Dedifferentiated amniotic fluid mesenchymal stem cell (primary cell): ENCODE measurements around the gene PRAC2.
"Not testable (repeated sequence)": the region's sequence is repeated elsewhere in the genome, so short reads cannot be mapped to it uniquely, and the experiment has no call there.

Source experiments
- DNase-seq: peaks from one replicate; pipeline ENCODE4 v3.0.0-alpha.2; 2016; ENCODE audit errors: extremely low spot score

Gene PRAC2

DNA sequence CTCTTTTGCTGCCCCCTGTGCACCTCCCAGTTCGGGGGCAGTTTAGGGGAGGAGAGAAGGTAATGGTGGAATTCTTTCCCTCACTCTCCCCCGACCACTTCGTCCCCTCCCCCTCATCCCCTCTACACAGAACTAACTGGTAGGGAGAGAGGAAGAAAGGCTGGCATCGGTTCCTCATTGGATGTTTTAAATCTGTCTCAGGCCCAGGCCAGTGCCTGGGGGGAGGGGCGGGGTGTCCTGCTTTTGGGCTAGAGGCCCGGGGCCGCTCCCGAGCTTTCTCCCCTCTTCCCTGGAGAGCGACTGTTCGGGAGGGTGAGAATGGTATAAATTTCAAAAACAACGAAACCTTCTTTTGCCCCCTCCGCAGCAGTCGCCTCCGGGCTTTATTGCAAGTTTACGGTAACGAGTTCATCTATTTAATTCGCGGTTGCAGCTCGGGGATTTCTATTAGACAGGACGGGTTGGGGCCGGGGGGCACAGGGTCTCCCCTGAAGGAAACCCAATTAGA is at the start of gene PRAC2:
PRAC2 (plus strand) TSS at position 271 of the 508 bp plus-strand sequence. CDS start 1,226 bp downstream, outside the sequence.
- no peak for DNase-seq

DNA sequence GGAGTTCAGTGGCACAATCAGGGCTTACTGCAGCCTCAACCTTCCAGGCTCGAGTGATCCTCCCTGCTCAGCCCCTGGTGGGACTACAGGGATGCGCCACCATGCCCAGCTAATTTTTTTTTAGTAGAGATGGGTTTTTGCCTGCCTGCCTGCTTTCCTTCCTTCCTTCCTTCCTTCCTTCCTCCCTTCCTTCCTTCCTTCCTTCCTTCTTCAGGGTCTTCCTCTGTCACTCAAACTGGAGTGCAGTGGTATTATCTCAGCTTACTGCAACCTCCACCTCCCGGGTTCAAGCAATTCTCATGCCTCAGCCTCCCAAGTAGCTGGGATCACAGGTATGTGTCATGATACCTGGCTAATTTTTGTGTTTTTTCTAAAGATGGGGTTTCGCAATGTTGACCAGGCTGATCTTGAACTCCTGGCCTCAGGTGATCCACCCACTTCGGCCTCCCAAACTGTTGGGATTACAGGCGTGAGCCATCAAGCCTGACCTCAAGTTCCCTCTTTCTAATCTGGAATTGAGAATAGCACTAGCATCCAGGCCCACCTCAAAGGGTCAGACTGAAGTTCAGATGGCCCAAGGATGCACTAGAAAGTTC is 45.9 kb upstream of the PRAC2 start:
- no peak for DNase-seq

DNA sequence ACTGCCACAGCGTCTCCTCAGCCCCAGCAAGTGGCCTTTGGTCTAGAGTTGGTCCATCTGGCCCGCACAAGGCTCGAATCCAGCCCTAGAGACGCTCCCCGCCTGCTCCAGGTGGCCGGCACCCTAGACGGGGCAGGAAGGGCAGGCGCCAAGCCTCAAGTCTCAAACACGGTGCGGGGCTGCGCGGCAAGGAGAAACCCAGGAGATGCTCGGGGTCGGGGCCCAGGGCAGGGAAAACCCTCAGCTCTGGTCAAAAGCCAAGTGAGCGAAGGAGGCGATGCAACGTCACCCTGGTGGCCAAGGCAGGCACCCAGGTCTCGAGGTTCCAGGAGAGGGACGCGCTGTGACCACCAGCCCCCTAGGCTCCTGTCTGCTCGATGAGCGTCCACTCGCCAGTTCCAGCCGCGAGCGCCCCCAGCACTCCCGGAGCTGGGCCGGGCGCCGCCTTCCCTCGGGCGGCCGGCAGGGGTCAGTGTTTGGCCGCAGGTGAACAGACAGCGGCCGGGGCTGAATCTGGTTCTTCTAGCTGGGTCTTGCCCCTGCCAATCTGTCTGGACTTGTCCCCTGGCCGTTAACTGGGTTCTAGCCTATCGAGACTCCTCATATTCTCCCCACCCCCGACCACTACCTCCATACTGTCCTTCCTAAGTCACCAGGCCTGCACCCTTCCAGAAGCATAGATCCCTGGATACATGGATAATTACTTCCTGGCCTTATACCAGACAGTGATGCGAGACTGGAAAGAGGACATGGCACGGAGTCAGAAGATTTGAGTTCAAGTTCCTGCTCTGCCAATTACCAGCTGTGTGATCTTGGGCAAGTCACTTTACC is 44.6 kb upstream of the PRAC2 start:
- DNase-seq: no peak

DNA sequence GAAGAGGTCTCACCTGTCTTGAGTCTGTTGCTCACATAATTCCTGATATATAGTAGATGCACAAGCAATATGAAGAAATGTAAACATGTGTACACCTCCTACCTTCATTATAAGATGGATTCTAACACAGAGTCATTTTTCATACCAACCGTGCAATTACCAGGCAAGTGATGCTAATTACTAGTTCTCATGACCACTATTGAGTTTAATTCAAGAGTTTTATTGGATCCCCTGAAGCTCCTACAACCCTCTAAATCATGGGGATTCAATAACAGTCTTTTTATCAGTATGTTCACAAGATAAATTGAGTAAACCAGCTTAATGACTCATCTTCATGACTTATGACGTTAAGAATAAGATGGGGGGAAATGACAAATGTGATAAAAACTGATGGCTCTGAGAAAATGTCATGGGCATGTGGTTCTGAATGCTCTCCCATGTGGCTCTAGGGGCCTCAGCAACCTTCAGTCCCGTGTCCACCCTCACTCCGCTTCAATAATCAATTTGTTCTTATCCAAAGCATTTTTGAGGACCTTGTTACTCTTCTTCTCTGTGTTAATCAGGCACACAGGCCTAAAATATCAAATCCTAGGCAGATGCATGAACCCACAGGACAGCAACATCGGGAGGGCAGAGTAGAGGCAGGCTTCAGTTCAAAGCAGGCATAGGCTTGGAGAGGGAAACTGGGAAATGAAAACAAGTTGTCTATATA is 43.4 kb upstream of the PRAC2 start:
- DNase-seq: no peak

GRCh38 chr17:48681609-48682008 is 41.4 kb upstream of the PRAC2 start:
- DNase-seq: no peak

DNA sequence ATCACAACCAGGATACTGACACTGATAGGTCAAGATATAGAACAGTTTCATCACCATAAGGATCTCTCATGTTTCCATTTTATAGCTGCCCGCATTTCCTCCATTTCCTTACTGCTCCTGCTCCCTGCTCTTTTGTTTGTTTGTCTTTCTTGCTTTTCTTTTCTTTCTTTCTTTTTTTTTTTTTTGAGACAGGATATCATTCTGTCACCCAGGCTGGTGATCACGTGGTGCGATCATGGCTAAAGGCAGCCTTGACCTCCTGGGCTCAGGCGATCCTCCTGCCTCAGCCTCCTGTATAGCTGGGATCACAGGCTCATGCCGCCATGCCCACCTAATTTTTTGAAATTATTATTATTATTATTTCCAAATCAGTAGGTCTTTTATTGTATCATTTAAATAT is 32.3 kb upstream of the PRAC2 start:
- no peak for DNase-seq

DNA sequence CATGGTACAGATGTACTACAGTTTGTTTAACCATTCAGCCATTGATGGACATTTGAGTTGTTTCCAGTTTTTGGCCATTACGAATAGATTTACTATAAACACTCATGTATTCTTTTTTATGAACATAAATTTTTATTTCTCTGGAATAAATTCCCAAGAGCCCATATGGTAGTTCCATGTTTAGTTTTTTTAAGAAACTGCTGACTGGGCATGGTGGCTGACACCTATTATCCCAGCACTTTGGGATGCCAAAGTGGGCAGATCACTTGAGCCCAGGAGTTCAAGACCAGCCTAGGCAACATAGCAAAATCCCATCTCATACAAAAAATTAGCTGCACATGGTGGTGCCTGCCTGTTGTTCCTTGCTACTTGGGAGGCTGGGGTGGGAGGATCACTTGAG is 30.9 kb upstream of the PRAC2 start:
- no peak for DNase-seq

DNA sequence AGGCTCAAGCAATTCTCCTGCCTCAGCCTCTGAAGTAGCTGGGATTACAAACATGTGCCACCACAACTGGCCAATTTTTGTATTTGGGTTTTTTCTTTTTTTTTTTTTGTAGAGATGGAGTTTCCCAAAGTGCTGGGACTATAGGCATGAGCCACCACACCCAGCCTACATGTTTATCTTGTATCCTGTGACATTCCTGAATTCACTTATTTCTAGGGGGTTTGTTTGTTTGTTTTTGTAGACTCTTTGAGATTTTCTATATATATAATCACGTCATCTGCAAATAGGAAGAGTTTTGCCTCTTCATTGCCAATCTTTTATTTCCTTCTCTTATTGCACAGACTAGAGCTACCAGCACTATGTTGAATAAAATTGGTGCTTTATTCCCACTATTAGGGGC is 29.8 kb upstream of the PRAC2 start:
- no peak for DNase-seq

- DNase-seq: no peak
Observed at GRCh38 chr17:48701864-48702532, 21.0 kb upstream of the PRAC2 start.

DNA sequence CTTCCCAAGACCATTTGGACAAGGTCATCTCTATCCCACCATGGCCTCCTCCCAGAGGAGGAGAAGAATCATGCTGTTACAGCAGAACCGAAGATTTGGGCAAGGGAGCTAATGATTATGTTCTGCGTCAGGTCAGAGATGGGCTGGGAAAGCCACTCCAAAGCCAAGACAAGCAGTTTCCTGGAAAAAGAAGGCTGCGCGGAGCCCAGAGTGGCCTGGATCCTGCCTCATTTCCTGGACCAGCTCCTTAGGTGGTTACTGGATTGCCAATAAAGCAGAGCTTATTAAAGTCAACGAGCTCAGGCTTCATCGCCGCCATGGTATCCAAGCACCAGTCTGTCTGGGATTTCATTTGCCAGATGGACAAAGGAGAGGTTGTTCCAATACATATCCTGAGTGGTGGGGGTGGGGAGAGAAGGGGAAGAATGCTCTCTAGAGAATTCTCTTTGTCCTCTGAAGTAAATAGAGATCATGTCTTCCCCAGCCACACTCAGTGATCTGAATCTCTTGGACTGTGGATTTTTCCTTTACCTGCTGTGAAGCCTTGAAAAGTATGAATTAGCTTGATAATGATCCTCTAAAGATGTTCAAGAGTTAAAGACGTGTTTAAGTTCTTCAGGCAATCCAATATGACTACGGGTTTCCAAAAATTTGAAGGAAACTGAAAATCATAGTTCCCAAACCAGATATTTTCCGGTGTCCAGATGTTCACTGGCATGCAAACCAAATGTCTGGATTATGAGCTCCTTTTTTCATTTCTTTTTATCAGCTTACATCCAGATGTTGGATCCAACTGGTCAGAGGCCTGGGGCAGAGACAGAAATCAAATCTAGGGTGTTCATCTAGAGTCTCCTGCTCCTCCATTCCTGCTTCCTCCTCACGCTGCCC is 18.4 kb upstream of the PRAC2 start:
- no peak for DNase-seq

GRCh38 chr17:48711128-48711527 is 11.9 kb upstream of the PRAC2 start:
- no peak for DNase-seq

GRCh38 chr17:48715496-48716399 is 7.2 kb upstream of the PRAC2 start:
- DNase-seq: no peak

- not testable (repeated sequence) for DNase-seq
Observed at GRCh38 chr17:48716549-48716948, 6.4 kb upstream of the PRAC2 start.

- DNase-seq: no peak
Observed at GRCh38 chr17:48717367-48718226, 5.4 kb upstream of the PRAC2 start.

DNA sequence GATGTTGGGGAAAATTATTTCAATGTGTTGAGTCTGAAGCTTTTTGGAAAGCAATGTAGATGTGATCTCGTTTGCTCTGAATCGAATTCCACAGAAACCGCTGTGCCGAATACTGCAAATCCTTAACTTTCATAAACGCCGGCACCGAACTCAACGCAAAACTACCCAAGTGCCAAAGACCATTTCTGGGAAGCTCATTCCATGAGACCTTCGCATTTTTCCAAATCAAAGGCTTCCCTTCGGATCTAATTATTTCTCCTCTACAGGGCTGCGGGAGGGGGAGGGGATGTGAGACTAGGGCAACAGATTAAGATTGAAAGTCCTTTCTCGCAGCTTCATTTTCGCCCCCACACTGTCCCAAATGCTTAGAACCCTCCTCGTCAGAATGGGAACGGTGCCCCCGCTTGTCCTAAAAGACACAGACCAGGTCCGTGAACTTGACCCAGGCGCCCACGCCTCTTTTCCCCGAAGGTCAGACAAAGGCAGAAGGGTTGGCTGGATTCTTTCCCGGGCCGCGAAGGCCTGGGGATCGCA is 4.7 kb upstream of the PRAC2 start:
- DNase-seq: no peak

DNA sequence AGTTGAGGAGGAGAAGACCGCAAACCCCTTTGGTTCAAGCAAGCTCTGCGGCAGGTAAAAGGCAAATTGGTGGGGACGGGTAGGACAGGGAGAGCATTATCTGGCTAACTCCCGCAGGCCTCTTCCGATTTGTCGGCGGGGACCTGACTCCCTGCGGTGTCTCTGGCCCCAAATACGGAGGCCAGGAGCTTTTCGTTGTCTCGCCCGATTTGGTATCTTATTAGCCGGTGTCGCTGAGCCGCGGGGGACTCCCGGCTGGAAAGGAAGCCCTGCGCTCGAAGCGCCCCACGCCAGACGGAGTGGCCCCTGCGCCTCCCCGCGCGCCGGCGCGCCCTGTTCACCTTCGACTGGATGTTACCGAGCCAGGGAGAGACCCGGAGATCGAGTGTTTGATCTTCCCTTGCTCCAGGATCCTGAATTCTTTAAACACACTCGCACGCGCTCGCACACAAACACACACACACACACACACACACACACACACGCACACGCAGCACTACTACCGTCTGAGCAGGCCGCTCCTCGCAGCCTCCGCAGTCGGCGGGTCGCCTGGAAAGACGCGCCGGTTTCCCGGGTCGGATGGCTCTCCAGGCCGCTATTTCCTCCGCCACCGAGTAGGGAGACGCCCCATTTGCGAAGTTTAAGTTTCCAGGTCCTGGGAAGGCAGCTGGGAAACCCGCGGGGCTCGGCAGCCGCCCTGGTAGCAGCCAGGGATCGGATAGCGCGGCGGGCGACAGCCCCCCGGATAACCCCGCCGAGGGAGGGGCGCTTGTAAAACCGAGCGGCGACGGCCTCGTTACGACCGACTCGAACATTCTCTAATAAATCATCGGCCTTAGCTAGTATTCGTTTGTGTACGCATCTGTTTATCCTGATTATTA is 4.0 kb upstream of the PRAC2 start:
- no peak for DNase-seq

GRCh38 chr17:48719642-48720265 is 3.2 kb upstream of the PRAC2 start:
- no peak for DNase-seq
